BJ (cell line): ENCODE data around the gene CSRNP2. TPM values are rescaled to one million over a fixed set of nuclear protein-coding genes. Genes with fewer than 3 reads are reported as not detected.

Experiments
- CTCF ChIA-PET: fragments of 350-600 bp; formaldehyde crosslinking; extraction: SDS; loops from one replicate; lab custom pipeline; 2021; ENCODE audit warnings: antibody characterized with exemption, inconsistent platforms; lab: Yijun Ruan, JAX
- POLR2A ChIA-PET: fragments of 300-600 bp; sonication (Branson Sonifier 250); formaldehyde crosslinking; extraction: SDS; loops from one replicate; lab custom pipeline; 2021; ENCODE audit warnings: antibody characterized with exemption; lab: Charles Lee
- DNase-seq: peaks from one replicate; pipeline ENCODE4 v3.0.0-alpha.2; 2011; ENCODE audit warnings: low read depth
- H3K27me3 ChIP-seq: 2 replicates; pipeline ENCODE4 v1.6.0; 2011; ENCODE audit warnings: low read length; ENCODE audit not compliant: control insufficient read depth, insufficient read depth
- H3K36me3 ChIP-seq: 2 replicates; pipeline ENCODE4 v1.5.1; 2011; ENCODE audit warnings: low read length; ENCODE audit not compliant: control insufficient read depth, insufficient read depth
- H3K4me3 ChIP-seq: 2 replicates; pipeline ENCODE4 v1.5.1; 2011; ENCODE audit warnings: low read depth, mild to moderate bottlenecking, control low read depth, low read length
- CTCF ChIP-seq: IDR thresholded peaks from 2 replicates; pipeline ENCODE4 v1.5.1; 2011; ENCODE audit warnings: low read depth, mild to moderate bottlenecking, control low read depth, inconsistent platforms, low read length, moderate library complexity; ENCODE audit not compliant: insufficient read depth
- polyA plus RNA-seq: library from polyadenylated mRNA; depleted of rRNA; stranded (reverse); fragments of >200 nt; gene quantifications from 2 replicates; pipeline ENCODE4 v1.2.3, GENCODE V29; 2011

Gene CSRNP2
- polyA plus RNA-seq, 1 experiment, result 21.0 TPM

- no peaks in the 10 kb centered on the region for H3K27me3 ChIP-seq
- no peak for DNase-seq
- H3K4me3 ChIP-seq, result no peak overlapping the region
- POLR2A ChIA-PET, result no interaction called here
- H3K36me3 ChIP-seq, result peaks cover 27% of the 10 kb centered on the region
- CTCF ChIA-PET, result interaction anchor here (1.0 to 1.1 kb wide), 2 partner anchors 12 to 14 kb away, joined by 3 read pairs; partner anchors contain the start of gene LETMD1
- TF ChIP-seq CTCF, result no peak
Observed at GRCh38 chr12:51062631-51063397, 20.6 kb downstream of the CSRNP2 start.

GRCh38 chr12:51059086-51059485 lies 24.3 kb downstream of the CSRNP2 start:
- no peak for TF ChIP-seq CTCF
- POLR2A ChIA-PET, result no interaction called here
- Histone ChIP-seq H3K36me3 (peaks cover 19% of the 10 kb centered on the region), H3K27me3 (no peaks in the 10 kb centered on the region), H3K4me3 (no peak overlapping the region)
- CTCF ChIA-PET, result no interaction called here
- DNase-seq, result no peak

- Histone ChIP-seq H3K36me3 (peaks cover 14% of the 10 kb centered on the region), H3K4me3 (no peak overlapping the region), H3K27me3 (no peaks in the 10 kb centered on the region)
- CTCF ChIA-PET, result interaction anchor here (1.1 to 1.6 kb wide), 2 partner anchors 9 to 46 kb away, joined by 3 read pairs; no protein-coding TSS in a partner anchor
- DNase-seq, result no peak
- no peak for TF ChIP-seq CTCF
- POLR2A ChIA-PET, result no interaction called here
Observed at GRCh38 chr12:51056242-51056641, 27.2 kb downstream of the CSRNP2 start.

GRCh38 chr12:51055060-51055459 lies 28.3 kb downstream of the CSRNP2 start:
- TF ChIP-seq CTCF, result no peak
- ChIA-PET POLR2A (no interaction called here), CTCF (interaction anchor here (1.7 kb wide), 1 partner anchor 12 kb away, joined by 5 read pairs; no protein-coding TSS in a partner anchor)
- H3K4me3 ChIP-seq, result no peak overlapping the region
- DNase-seq, result no peak
- H3K36me3 ChIP-seq, result peaks cover 14% of the 10 kb centered on the region
- H3K27me3 ChIP-seq, result no peaks in the 10 kb centered on the region

GRCh38 chr12:51051787-51052186 lies 31.6 kb downstream of the CSRNP2 start:
- Histone ChIP-seq H3K27me3 (no peaks in the 10 kb centered on the region), H3K4me3 (no peak overlapping the region), H3K36me3 (peaks cover 4% of the 10 kb centered on the region)
- DNase-seq, result peak; percentile 4
- ChIA-PET POLR2A (no interaction called here), CTCF (interaction anchor here (0.6 to 1.1 kb wide), 4 partner anchors 9 to 127 kb away, joined by 3 to 4 read pairs (median 3); a partner anchor contains a TSS)
- TF ChIP-seq CTCF, result no peak
